ENCODE measurements around the gene SPIRE1. TPM values are rescaled to one million over a fixed set of nuclear protein-coding genes. Genes with fewer than 3 reads are reported as not detected.

The SPIRE1 gene
- total RNA-seq, 2 donors from 2014 or later = 14.2 to 17.2 TPM

GRCh38 chr18:12574494-12575185 lies 83.3 kb downstream of the SPIRE1 start:
- Histone ChIP-seq H3K9ac (ENCODE audit: extremely low read depth, low read length, poor library complexity, severe bottlenecking) (no peak overlapping the region), H3K36me3 (ENCODE audit: control insufficient read depth, insufficient read depth, low read length) (no peaks in the 10 kb centered on the region), H3K4me1 (ENCODE audit: control insufficient read depth, insufficient read depth, low read length) (no peaks in the 10 kb centered on the region), H3K27ac (ENCODE audit: low read depth, low read length) (no peak overlapping the region), H3K27me3 (ENCODE audit: control insufficient read depth, insufficient read depth, low read length, poor library complexity, severe bottlenecking) (no peaks in the 10 kb centered on the region), H3K9me3 (ENCODE audit: control insufficient read depth, low read length) (no peaks in the 10 kb centered on the region), H3K4me3 (ENCODE audit: low read length) (no peak overlapping the region)
- Mint-ChIP-seq H3K4me3 (no peak overlapping the region), H3K4me1 (no peaks in the 10 kb centered on the region), H3K36me3 (ENCODE audit: low read depth) (no peaks in the 10 kb centered on the region), H3K27me3 (ENCODE audit: insufficient read depth) (no peaks in the 10 kb centered on the region), H3K9me3 (peaks cover 3% of the 10 kb centered on the region), H3K27ac (no peak overlapping the region)
- WGBS, 2 experiments (ENCODE audit: insufficient coverage in 1 of 2, insufficient read length in 1 of 2) = 90 to 96% methylated on average over 2 of the region's 2 CpGs
- TF ChIP-seq CTCF (conservative IDR thresholded peaks at IDR 0.05) = no peak
- no peak for DNase-seq

GRCh38 chr18:12571630-12572029 lies 86.3 kb downstream of the SPIRE1 start:
- Histone ChIP-seq H3K9me3 (ENCODE audit: control insufficient read depth, low read length) (no peaks in the 10 kb centered on the region), H3K9ac (ENCODE audit: extremely low read depth, low read length, poor library complexity, severe bottlenecking) (no peak overlapping the region), H3K36me3 (ENCODE audit: control insufficient read depth, insufficient read depth, low read length) (no peaks in the 10 kb centered on the region), H3K27ac (ENCODE audit: low read depth, low read length) (no peak overlapping the region), H3K4me1 (ENCODE audit: control insufficient read depth, insufficient read depth, low read length) (no peaks in the 10 kb centered on the region), H3K4me3 (ENCODE audit: low read length) (no peak overlapping the region), H3K27me3 (ENCODE audit: control insufficient read depth, insufficient read depth, low read length, poor library complexity, severe bottlenecking) (no peaks in the 10 kb centered on the region)
- H3K27me3 Mint-ChIP-seq (ENCODE audit: insufficient read depth) = no peaks in the 10 kb centered on the region
- no peaks in the 10 kb centered on the region for H3K36me3 Mint-ChIP-seq (ENCODE audit: low read depth)
- 97 to 100% methylated on average over 2 of the region's 2 CpGs for WGBS, 2 experiments (ENCODE audit: insufficient coverage in 1 of 2, insufficient read length in 1 of 2)
- H3K4me3 Mint-ChIP-seq = no peak overlapping the region
- no peaks in the 10 kb centered on the region for H3K4me1 Mint-ChIP-seq
- no peaks in the 10 kb centered on the region for H3K9me3 Mint-ChIP-seq
- no peak overlapping the region for H3K27ac Mint-ChIP-seq
- DNase-seq = no peak
- TF ChIP-seq CTCF (conservative IDR thresholded peaks at IDR 0.05) = no peak

GRCh38 chr18:12569791-12570190 lies 88.1 kb downstream of the SPIRE1 start:
- H3K36me3 ChIP-seq (ENCODE audit: control insufficient read depth, insufficient read depth, low read length) = no peaks in the 10 kb centered on the region
- no peak overlapping the region for H3K4me3 Mint-ChIP-seq
- 85 to 87% methylated on average over 2 of the region's 2 CpGs for WGBS, 2 experiments (ENCODE audit: insufficient coverage in 1 of 2, insufficient read length in 1 of 2)
- H3K4me1 ChIP-seq (ENCODE audit: control insufficient read depth, insufficient read depth, low read length) = no peaks in the 10 kb centered on the region
- no peaks in the 10 kb centered on the region for H3K9me3 ChIP-seq (ENCODE audit: control insufficient read depth, low read length)
- no peak for TF ChIP-seq CTCF (conservative IDR thresholded peaks at IDR 0.05)
- no peak overlapping the region for H3K9ac ChIP-seq (ENCODE audit: extremely low read depth, low read length, poor library complexity, severe bottlenecking)
- H3K4me1 Mint-ChIP-seq = no peaks in the 10 kb centered on the region
- no peak overlapping the region for H3K27ac Mint-ChIP-seq
- no peak overlapping the region for H3K4me3 ChIP-seq (ENCODE audit: low read length)
- H3K27me3 ChIP-seq (ENCODE audit: control insufficient read depth, insufficient read depth, low read length, poor library complexity, severe bottlenecking) = no peaks in the 10 kb centered on the region
- no peaks in the 10 kb centered on the region for H3K27me3 Mint-ChIP-seq (ENCODE audit: insufficient read depth)
- DNase-seq = no peak
- H3K27ac ChIP-seq (ENCODE audit: low read depth, low read length) = no peak overlapping the region
- peaks cover 5% of the 10 kb centered on the region for H3K9me3 Mint-ChIP-seq
- H3K36me3 Mint-ChIP-seq (ENCODE audit: low read depth) = peaks cover 2% of the 10 kb centered on the region

All from endodermal cell (in vitro differentiated cells).